GM11168 (cell line): ENCODE measurements around the gene PCED1B.
"Not testable (repeated sequence)": the region's sequence is repeated elsewhere in the genome, so short reads cannot be mapped to it uniquely, and the experiment has no call there.

Source experiments
- in situ Hi-C: fragments of 300-500 bp; cut with MboI; formaldehyde crosslinking; loops from one replicate; pipeline ENCODE4 v1.12.0; 2022; ENCODE audit warnings: low sequenced_read_pairs; ENCODE audit not compliant: unreplicated experiment

PCED1B gene

DNA sequence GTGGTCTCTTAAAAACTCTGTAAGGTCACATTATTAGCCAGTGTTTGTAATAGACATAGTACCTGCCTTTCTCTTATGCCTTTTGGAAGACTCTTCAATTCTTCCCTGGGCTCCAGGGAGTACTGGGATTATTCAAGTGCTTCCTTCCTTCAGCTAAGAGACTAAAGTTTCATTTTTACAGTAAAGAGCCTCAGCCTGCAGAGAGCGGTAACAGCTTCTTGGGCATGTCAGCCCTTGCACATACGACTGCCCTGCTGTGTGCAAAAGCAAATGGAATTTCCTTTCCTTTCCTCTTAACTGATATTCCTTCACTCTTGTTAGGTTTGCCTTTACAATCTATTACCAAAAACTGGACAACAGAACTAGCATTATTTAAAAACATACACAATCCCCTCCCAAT is 33.3 kb downstream of the PCED1B start:
- in situ Hi-C loops = no loop called here

GRCh38 chr12:47114481-47114892 is 35.1 kb downstream of the PCED1B start:
- in situ Hi-C loops = no loop called here

DNA sequence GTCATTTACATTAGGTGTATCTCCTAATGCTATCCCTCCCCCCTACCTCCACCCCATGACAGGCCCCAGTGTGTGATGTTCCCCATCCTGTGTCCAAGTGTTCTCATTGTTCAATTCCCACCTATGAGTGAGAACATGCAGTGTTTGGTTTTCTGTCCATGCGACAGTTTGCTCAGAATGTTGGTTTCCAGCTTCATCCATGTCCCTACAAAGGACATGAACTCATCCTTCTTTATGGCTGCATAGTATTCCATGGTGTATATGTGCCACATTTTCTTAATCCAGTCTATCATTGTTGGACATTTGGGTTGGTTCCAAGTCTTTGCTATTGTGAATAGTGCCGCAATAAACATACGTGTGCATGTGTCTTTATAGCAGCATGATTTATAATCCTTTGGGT is 37.9 kb downstream of the PCED1B start:
- in situ Hi-C loops = not testable (repeated sequence)

DNA sequence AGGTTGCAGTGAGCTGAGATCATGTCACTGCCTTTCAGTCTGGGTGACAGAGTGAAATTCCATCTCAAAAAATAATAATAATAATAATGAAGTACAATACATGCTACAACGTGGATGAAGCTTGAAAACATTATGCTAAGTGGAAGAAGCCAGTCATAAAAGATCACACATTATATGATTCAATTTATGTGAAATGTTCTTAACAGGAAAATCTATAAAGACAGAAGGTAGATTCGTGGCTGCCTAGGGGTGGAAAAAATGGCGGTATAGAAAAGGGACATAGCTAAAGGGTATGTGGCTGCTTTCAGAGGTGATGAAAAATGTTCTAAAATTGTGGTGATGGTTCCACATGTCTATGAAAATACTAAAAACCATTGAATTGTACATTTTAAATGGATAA is 41.3 kb downstream of the PCED1B start:
- in situ Hi-C loops = no loop called here

DNA sequence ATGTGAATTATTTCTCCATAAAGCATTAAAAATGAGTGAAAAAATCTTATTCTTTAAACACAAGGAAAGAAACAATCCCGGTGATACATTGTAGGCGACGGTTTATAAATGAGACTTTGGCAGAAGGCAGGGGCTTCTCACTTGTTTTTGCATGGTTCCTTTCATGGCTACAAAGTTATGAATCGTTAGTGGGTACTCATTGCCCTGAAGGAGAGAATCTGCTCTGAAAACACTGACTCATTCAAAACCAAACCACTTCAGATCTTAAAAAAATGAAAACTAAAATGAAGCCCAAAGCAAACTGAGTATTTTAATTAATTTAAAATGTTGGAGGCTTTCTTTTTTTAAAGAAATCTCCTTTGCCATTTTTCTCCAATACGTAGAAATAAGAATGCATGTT is 41.7 kb downstream of the PCED1B start:
- in situ Hi-C loops = no loop called here

DNA sequence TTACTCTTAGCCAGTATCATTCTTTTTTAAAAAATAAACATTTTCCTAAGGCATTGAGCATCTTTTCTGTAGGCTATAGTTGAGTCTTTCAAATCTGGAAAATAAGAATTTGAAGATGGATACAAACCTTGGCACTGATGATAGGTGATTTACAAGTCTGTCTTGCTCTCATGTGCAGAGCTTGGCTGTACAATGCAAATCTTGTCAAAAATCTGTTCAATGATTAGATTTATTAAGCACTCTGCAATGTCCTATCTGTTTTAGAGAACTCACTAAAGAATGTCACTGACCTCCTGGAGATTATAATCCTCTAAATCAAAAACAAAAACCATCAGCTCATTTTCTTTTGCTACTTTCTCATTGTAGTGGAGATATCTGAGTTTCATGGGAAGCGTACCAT is 43.2 kb downstream of the PCED1B start:
- in situ Hi-C loops = no loop called here

GRCh38 chr12:47123730-47124129 is 44.3 kb downstream of the PCED1B start:
- in situ Hi-C loops = no loop called here

GRCh38 chr12:47124451-47124850 is 45.0 kb downstream of the PCED1B start:
- in situ Hi-C loops = no loop called here

GRCh38 chr12:47126246-47126645 is 46.8 kb downstream of the PCED1B start:
- in situ Hi-C loops = no loop called here

DNA sequence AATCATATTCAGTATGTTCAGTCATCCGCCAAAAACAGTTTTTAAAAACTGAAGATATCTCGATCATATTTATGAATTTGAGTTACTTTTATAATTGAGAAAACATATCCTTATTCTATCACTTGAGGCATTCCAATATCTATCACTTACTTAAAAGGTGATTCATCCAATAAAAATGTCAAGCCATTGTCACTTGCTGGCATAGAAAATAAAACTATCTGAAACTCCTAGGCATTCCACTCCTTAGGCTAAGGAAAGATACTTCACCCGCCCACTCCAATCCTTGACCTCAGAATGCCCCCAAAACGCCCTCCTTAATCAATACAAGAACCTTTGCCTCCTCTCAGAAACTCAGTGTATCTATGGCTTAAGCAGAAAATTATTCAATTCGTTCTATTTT is 51.6 kb downstream of the PCED1B start:
- in situ Hi-C loops = no loop called here

DNA sequence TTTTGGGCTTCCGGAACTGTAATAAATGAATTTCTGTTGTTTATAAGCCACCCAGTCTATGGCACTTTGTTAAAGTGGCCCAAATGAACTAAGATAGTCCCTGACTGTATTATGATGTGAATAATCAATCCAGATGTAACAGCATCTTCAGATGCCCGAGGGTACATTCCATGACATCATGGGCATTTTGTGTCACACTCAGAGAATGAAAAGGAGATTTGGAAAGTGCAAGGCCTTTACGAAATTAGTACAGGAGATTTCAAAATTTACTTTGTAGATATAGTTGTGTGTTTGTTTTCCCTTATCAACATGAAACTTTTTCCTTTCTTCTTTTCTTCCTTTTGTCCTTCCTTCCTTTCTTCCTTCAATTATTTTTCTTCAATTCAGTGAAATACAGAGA is 54.6 kb downstream of the PCED1B start:
- in situ Hi-C loops = no loop called here

DNA sequence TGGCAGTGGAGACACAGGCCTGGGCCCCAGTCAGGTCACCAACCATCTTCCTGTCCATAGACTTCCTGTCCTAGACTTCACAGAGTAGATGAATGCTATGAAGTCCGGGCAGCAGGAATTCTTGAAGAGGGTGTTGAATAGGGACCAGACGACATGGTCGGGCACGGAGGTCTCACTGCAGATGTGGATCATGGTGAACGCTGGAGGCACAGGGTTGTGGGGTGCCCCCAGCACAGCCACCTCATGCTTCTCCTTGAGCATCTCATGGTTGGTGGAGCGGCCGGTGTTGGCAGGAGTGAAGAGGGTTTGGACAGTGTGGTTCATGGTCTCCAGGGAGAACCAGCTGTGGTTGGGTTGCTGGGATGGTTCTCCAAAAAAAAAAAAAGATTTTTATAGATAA is 56.2 kb downstream of the PCED1B start:
- in situ Hi-C loops = no loop called here

DNA sequence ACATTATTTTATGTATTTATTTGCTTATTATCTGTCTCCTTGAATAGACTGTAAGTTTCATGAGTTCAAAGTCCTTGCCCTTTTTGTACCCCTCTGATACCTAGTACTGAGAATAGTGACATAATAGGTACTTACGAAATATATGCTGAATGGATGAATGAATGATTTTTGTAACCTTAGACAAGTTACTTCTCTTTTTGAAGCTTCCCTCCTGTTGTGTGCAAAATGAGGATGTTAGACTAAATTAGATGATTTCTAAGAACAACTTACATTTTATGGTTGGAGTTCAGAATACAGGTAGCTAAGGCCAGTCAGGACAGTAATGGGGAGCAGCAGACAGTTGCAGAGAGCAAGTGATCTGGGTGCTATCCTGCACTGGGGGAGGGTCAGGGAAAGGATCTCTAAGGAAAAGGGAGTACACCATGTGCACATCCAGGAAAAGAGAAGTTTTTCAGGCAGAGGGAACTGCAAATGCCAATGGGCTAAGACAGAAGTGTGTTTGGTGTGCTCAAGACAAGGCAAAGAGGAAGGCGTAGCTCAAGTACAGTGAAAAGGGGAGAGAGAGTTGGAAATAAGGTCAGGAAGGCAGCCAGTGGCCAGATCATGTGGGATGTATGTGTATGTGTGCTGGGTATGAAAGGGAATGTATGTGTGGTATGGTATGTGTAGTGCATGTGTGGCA is 59.7 kb downstream of the PCED1B start:
- in situ Hi-C loops = no loop called here

DNA sequence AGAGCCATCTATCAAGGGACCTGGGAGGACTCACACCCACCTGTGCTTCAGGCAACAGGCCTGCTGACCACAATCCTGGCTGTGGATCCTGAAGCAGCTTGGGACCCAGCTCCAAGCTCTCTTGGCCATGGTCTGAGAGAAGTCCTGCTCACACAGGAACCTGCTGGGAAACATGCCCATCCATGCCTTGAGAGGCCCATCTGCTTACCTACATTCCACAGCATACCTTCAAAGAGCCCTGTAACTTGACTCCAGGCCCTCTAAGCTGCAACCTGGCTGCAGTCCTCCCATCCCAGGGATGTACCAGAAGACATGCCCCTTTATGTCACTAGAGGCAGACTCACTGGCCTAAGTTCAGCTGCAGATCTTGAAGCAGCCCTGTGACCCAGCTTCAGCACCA is 62.0 kb downstream of the PCED1B start:
- in situ Hi-C loops = no loop called here

- in situ Hi-C loops = no loop called here
Measured at GRCh38 chr12:47144769-47145168, 65.3 kb downstream of the PCED1B start.

DNA sequence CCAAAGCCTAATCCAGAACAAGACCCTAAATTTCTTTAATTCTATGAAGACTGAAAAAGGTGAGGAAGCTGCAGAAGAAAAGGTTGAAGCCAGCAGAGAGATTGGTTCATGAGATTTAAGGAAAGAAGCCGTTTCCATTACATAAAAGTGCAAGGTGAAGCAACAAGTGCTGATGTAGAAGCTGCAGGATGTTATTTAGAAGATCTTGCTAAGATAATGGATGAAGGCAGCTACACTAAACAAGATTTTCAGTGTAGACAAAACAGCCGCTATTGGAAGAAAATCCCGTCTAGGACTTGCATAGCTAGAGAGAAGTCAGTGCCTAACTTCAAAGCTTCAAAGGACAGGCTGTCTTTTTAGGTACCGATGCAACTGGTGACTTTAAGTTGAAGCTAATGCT is 65.8 kb downstream of the PCED1B start:
- in situ Hi-C loops = no loop called here

GRCh38 chr12:47147739-47148138 is 68.3 kb downstream of the PCED1B start:
- in situ Hi-C loops = no loop called here

DNA sequence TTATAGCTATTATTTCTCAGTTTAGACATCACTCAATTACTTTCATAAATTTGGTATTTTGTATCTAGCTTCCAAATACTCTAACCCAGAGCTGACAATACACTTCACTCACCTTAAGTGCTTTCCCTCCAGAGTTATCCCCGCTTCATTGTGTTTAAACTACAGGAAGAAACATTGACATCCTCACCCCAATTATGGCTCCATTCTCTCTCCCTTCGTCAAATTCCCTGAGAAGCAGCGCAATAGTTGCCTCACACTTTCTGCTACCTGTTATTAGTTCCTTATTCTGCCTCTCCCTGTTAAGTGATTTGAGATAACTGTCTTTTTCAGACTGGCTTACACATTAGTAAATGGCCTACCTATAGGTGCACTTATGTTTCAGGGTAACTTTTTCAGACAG is 69.7 kb downstream of the PCED1B start:
- in situ Hi-C loops = no loop called here

GRCh38 chr12:47152095-47152494 is 72.7 kb downstream of the PCED1B start:
- in situ Hi-C loops = no loop called here

GRCh38 chr12:47155457-47156166 is 76.2 kb downstream of the PCED1B start:
- in situ Hi-C loops = no loop called here

DNA sequence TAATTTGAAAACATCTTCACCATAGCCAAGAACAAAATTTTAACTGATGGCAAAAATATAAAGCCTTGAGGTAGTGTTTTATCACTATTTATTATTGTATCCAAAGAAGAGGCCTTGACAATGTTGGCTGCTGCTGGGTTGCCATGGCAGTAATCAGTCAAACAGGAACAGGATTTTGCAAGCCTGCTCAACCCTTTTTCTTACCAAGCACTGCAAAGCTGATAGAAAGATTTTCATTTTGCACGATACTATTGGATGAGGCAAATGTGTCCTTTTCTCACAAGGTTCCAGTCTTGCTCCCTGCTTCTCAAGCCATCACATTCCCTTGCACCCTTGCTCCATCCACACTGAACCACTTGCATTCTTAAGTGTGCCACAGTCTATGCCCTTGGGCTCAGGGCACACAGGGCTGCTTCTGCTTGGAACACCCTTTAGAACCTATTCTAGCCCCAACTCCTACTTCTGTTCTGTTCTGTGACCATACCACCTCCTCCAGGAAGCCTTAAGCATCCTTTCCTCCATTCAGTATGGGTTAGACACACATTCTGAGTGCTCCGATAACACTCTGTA is 76.8 kb downstream of the PCED1B start:
- in situ Hi-C loops = no loop called here

DNA sequence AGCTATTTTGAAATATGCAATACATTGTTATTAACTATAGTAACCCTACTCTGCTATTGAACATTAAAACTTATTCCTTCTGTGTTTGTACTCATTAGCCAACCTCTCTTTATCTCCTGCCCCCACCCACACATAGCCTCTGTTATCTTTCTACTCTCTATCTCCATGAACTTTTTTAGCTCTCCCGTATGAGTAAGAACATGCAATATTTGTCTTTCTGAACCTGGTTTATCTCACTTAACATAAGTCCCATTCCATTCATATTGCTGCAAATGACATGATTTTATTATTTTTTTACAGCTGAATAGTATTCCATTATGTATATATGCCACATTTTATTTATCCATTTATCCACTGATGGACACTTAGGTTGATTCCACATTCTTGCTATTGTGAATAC is 79.4 kb downstream of the PCED1B start:
- in situ Hi-C loops = no loop called here
